Fibroblast of villous mesenchyme (primary cell): Measurements from ENCODE around the gene NAXE. TPM values are rescaled to one million over a fixed set of nuclear protein-coding genes. Genes with fewer than 3 reads are reported as not detected.
"Not testable (repeated sequence)": the region's sequence is repeated elsewhere in the genome, so short reads cannot be mapped to it uniquely, and the experiment has no call there.

ENCODE experiments used
- DNase-seq: peaks from one replicate; pipeline ENCODE4 v3.0.0-alpha.2; 2010; ENCODE audit warnings: low read depth
- H3K4me3 ChIP-seq: 2 replicates; pipeline ENCODE4 v1.5.1; 2011; ENCODE audit warnings: low read depth, mild to moderate bottlenecking, low read length
- CTCF ChIP-seq: IDR thresholded peaks from 2 replicates; pipeline ENCODE4 v1.5.1; 2012; ENCODE audit warnings: low read depth, mild to moderate bottlenecking, low read length; ENCODE audit not compliant: insufficient read depth
- total RNA-seq: library from RNA; depleted of rRNA; stranded (reverse); fragments of >200 nt; gene quantifications from 2 replicates; pipeline ENCODE4 v1.2.3, GENCODE V29; 2012

Gene NAXE
- total RNA-seq, 1 donor, result 67.8 TPM

GRCh38 chr1:156583821-156584622 lies 7.6 kb upstream of the NAXE start:
- H3K4me3 ChIP-seq, result no peak overlapping the region
- peak; percentile 85 for DNase-seq
- peak; percentile 94 for TF ChIP-seq CTCF

GRCh38 chr1:156584813-156585212 lies 6.8 kb upstream of the NAXE start:
- no peak overlapping the region for H3K4me3 ChIP-seq
- TF ChIP-seq CTCF, result peak; percentile 26
- DNase-seq, result no peak

GRCh38 chr1:156586323-156586722 lies 5.3 kb upstream of the NAXE start:
- no peak for DNase-seq
- TF ChIP-seq CTCF, result no peak
- H3K4me3 ChIP-seq, result no peak overlapping the region

- TF ChIP-seq CTCF, result no peak
- H3K4me3 ChIP-seq, result no peak overlapping the region
- no peak for DNase-seq
These were observed 4.6 kb upstream of the NAXE start for GRCh38 chr1:156586892-156587477.

GRCh38 chr1:156587927-156588326 lies 3.6 kb upstream of the NAXE start:
- DNase-seq, H3K4me3 ChIP-seq: not testable (repeated sequence)

- TF ChIP-seq CTCF, result no peak
- H3K4me3 ChIP-seq, result no peak overlapping the region
- no peak for DNase-seq
These were observed 2.0 kb upstream of the NAXE start for GRCh38 chr1:156589546-156589945.

- H3K4me3 ChIP-seq, result no peak overlapping the region
- no peak for TF ChIP-seq CTCF
- no peak for DNase-seq
These were observed 1.0 kb upstream of the NAXE start for GRCh38 chr1:156590326-156591180.
